HG03159 (cell line): ENCODE data around the gene RHOH.
"Not testable (repeated sequence)": the region's sequence is repeated elsewhere in the genome, so short reads cannot be mapped to it uniquely, and the experiment has no call there.

Experiments
- ATAC-seq: cut with Tn5 transposase; IDR thresholded peaks from one replicate; pipeline ENCODE4 v1.9.1; 2021; ENCODE audit warnings: mild to moderate bottlenecking, moderate library complexity; ENCODE audit not compliant: unreplicated experiment

Gene RHOH

GRCh38 chr4:40289366-40290188, 92.7 kb downstream of the RHOH start:
- no peak for ATAC-seq

GRCh38 chr4:40290611-40291186, 93.9 kb downstream of the RHOH start:
- not testable (repeated sequence) for ATAC-seq

- ATAC-seq: no peak
These were observed 95.5 kb downstream of the RHOH start for GRCh38 chr4:40292313-40292759.

GRCh38 chr4:40294339-40294738, 97.5 kb downstream of the RHOH start:
- ATAC-seq: no peak

GRCh38 chr4:40295030-40295429, 98.2 kb downstream of the RHOH start:
- ATAC-seq: not testable (repeated sequence)

- no peak for ATAC-seq
These were observed 98.7 kb downstream of the RHOH start for GRCh38 chr4:40295572-40295971.
